HepG2 (cell line): ENCODE measurements around the gene TBX19. TPM values are rescaled to one million over a fixed set of nuclear protein-coding genes. Genes with fewer than 3 reads are reported as not detected.

Experiments
- ATAC-seq: fragments of 200-7000 bp; cut with Tn5 transposase; 3 replicates; pipeline ENCODE4 v1.9.1; 2020; ENCODE audit warnings: mild to moderate bottlenecking, moderate library complexity
- BruUV-seq: library from RNA; stranded (reverse); fragments of 400-500 nt; replicated peaks from 2 replicates; lab custom pipeline; 2021; lab: Mats Ljungman, UMichigan
- CTCF ChIA-PET: fragments of 300-600 bp; formaldehyde crosslinking; extraction: SDS; loops from one replicate; lab custom pipeline; 2021; ENCODE audit warnings: low total read pairs, inconsistent platforms, low intra/inter-chr PET ratio; lab: Yijun Ruan, JAX
- POLR2A ChIA-PET: fragments of 350-600 bp; sonication (Branson Sonifier 250); formaldehyde crosslinking; loops from one replicate; lab custom pipeline; 2020; ENCODE audit warnings: antibody characterized with exemption, inconsistent platforms; lab: Yijun Ruan, JAX
- DNase-seq: peaks from one replicate; pipeline ENCODE4 v3.0.0-alpha.2; 2015; ENCODE audit warnings: low spot score
- FAIRE-seq: peaks from 3 replicates; lab custom pipeline; 2011; peaks lifted over from hg19 to GRCh38; lab: Jason Lieb, UNC
- H2AFZ ChIP-seq: one replicate; pipeline ENCODE4 v1.6.1; 2011; ENCODE audit warnings: low read length, inconsistent platforms
- H3K27ac ChIP-seq: fragments of 300-600 bp; 3 replicates; pipeline ENCODE4 v1.8.0; 2011; ENCODE audit warnings: mixed run types, mild to moderate bottlenecking, mixed read lengths, low read length, inconsistent platforms; ENCODE audit not compliant: insufficient read depth; ENCODE audit errors: extremely low read length
- H3K27me3 ChIP-seq, 2 experiments: fragments of 200-600 bp in 1 of 2; 2 replicates in 1 of 2; 3 replicates in 1 of 2; pipeline versions ENCODE4 v1.6.0 to v1.8.0; 2011; ENCODE audit warnings: low read length in 2 of 2, mild to moderate bottlenecking in 2 of 2, moderate library complexity in 2 of 2, inconsistent platforms in 1 of 2; ENCODE audit not compliant: insufficient read depth in 2 of 2, control insufficient read depth in 1 of 2
- H3K36me3 ChIP-seq, 2 experiments: fragments of 200-600 bp in 1 of 2; replicated peaks in 1 of 2; 2 replicates in 1 of 2; 3 replicates in 1 of 2; pipeline versions ENCODE4 v1.5.1 to v1.8.0; 2011; ENCODE audit warnings: low read length in 2 of 2, inconsistent platforms in 1 of 2; ENCODE audit not compliant: insufficient read depth in 2 of 2, control insufficient read depth in 1 of 2
- H3K4me1 ChIP-seq: 2 replicates; pipeline ENCODE4 v1.5.1; 2012; ENCODE audit warnings: low read length, inconsistent platforms; ENCODE audit not compliant: insufficient read depth
- H3K4me2 ChIP-seq: 2 replicates; pipeline ENCODE4 v1.6.0; 2011; ENCODE audit warnings: low read depth, low read length, inconsistent platforms
- H3K4me3 ChIP-seq, 3 experiments: fragments of 200-600 bp in 1 of 3; sonication (generic), shearing (Covaris generic) in 1 of 3; replicated peaks in 1 of 3; 2 replicates each; pipeline ENCODE4 v1.5.1; 2011 to 2016; ENCODE audit warnings: low read length in 3 of 3, inconsistent platforms in 2 of 3, low read depth in 2 of 3, mild to moderate bottlenecking in 2 of 3, control low read depth in 1 of 3, mixed read lengths in 1 of 3; ENCODE audit not compliant: insufficient read depth in 1 of 3
- H3K79me2 ChIP-seq: one replicate; pipeline ENCODE4 v1.6.1; 2011; ENCODE audit warnings: low read length, inconsistent platforms; ENCODE audit not compliant: insufficient read depth
- H3K9ac ChIP-seq: 2 replicates; pipeline ENCODE4 v1.6.0; 2011; ENCODE audit warnings: mild to moderate bottlenecking, low read depth, low read length, inconsistent platforms; ENCODE audit not compliant: insufficient read depth
- H3K9me3 ChIP-seq: 2 replicates; pipeline ENCODE4 v1.5.1; 2012; ENCODE audit warnings: mild to moderate bottlenecking, low read length
- H4K20me1 ChIP-seq: 2 replicates; pipeline ENCODE4 v1.6.0; 2011; ENCODE audit warnings: inconsistent platforms, mild to moderate bottlenecking, low read length, moderate library complexity; ENCODE audit not compliant: insufficient read depth
- ATM ChIP-seq: fragments of 450-650 bp; IDR thresholded peaks from 2 replicates; pipeline ENCODE4 v1.7.1; 2017; ENCODE audit warnings: mild to moderate bottlenecking, borderline replicate concordance
- FOSL1 ChIP-seq: sonication (generic); formaldehyde crosslinking; IDR thresholded peaks from 2 replicates; pipeline ENCODE4 v1.9.0; 2021; ENCODE audit warnings: missing genetic modification reagents, borderline replicate concordance
- KDM4B ChIP-seq: sonication (generic); formaldehyde crosslinking; IDR thresholded peaks from 2 replicates; pipeline ENCODE4 v1.4.0; 2020; ENCODE audit warnings: missing genetic modification reagents
- MXI1 ChIP-seq: IDR thresholded peaks from 3 replicates; pipeline ENCODE4 v1.6.1; 2012; ENCODE audit warnings: low read depth, low read length, inconsistent platforms, borderline replicate concordance
- TBL1XR1 ChIP-seq: fragments of 150-350 bp; IDR thresholded peaks from 2 replicates; pipeline ENCODE4 v1.6.1; 2014; ENCODE audit warnings: borderline replicate concordance, low read length; ENCODE audit not compliant: partially characterized antibody
- ZBTB40 ChIP-seq, 2 experiments: fragments of 450-650 bp in 1 of 2; sonication (generic) in 1 of 2; formaldehyde crosslinking in 1 of 2; IDR thresholded peaks; 2 replicates each; pipeline versions ENCODE4 v1.6.1 to v1.8.0; 2016 to 2022; ENCODE audit warnings: antibody characterized with exemption in 1 of 2, mild to moderate bottlenecking in 1 of 2, missing genetic modification reagents in 1 of 2
- ZBTB7A ChIP-seq: sonication (generic); formaldehyde crosslinking; IDR thresholded peaks from 2 replicates; pipeline ENCODE4 v1.8.0; 2022; ENCODE audit warnings: mild to moderate bottlenecking, missing genetic modification reagents
- ZNF263 ChIP-seq: sonication (generic); formaldehyde crosslinking; IDR thresholded peaks from 2 replicates; pipeline ENCODE4 v1.4.0; 2020; ENCODE audit warnings: missing genetic modification reagents
- ZNF275 ChIP-seq: sonication (generic); formaldehyde crosslinking; IDR thresholded peaks from 2 replicates; pipeline ENCODE4 v1.8.0; 2022; ENCODE audit warnings: missing genetic modification reagents, mild to moderate bottlenecking, inconsistent platforms, borderline replicate concordance
- ZNF446 ChIP-seq: sonication (generic); formaldehyde crosslinking; IDR thresholded peaks from 2 replicates; pipeline ENCODE4 v1.5.0; 2020; ENCODE audit warnings: mild to moderate bottlenecking, missing genetic modification reagents
- ZNF543 ChIP-seq: sonication (generic); formaldehyde crosslinking; IDR thresholded peaks from 2 replicates; pipeline ENCODE4 v1.4.0; 2020; ENCODE audit warnings: mild to moderate bottlenecking, missing genetic modification reagents
- ZNF652 ChIP-seq: IDR thresholded peaks from 2 replicates; pipeline ENCODE4 v1.6.1; 2016; ENCODE audit warnings: low read depth, borderline replicate concordance
- ZNF83 ChIP-seq: sonication (generic); formaldehyde crosslinking; IDR thresholded peaks from 2 replicates; pipeline ENCODE4 v1.4.0; 2020; ENCODE audit warnings: missing genetic modification reagents, mild to moderate bottlenecking, borderline replicate concordance
- WGBS: methylation state at CpG from one replicate; pipeline ENCODE4 v1.1.6; 2017; ENCODE audit warnings: low lambda C conversion rate; 5-methylcytosine and 5-hydroxymethylcytosine counted together
- in situ Hi-C: cut with HindIII; loops from 2 replicates; pipeline ENCODE4 v1.10.0; 2017; ENCODE audit warnings: low pct_unique_long_range_greater_than_20kb; ENCODE audit not compliant: extremely low pct_ligation_motif_present
- intact Hi-C: fragments of 100-400 bp; cut with micrococcal nuclease; formaldehyde crosslinking; loops from one replicate; pipeline ENCODE4 v1.10.0; 2022; ENCODE audit not compliant: unreplicated experiment
- polyA plus RNA-seq, 8 experiments: library from polyadenylated mRNA; depleted of rRNA in 3 of 8; stranded (reverse) in 7 of 8; unstranded in 1 of 8; fragments of >200 nt; fragmentation: Illumina TruSeq in 4 of 8; extraction: Trizol in 4 of 8; gene quantifications; 2 replicates each; pipeline versions ENCODE4 v1.2.1 to v1.2.3, GENCODE V29; 2011 to 2016; ENCODE audit warnings: low read depth in 4 of 8, missing spikeins in 1 of 8, mixed read lengths in 1 of 8; ENCODE audit not compliant: insufficient read depth in 1 of 8
- total RNA-seq, 5 experiments: library from RNA; depleted of rRNA; stranded (reverse); fragments of >200 nt; fragmentation: Illumina TruSeq; extraction: Trizol; gene quantifications; 2 replicates each; pipeline ENCODE4 v1.2.3, GENCODE V29; 2016; ENCODE audit warnings: low read depth in 1 of 5
- TF ChIP-seq, protein P1 (sequence below): IDR thresholded peaks from 2 replicates; pipeline ENCODE4 v1.6.1; 2016; ENCODE audit warnings: control low read depth

TBX19 gene
- total and polyA plus RNA-seq, 2 of the 13 experiments (the other 11 are each of a cell fraction or from before 2014, with no cell fraction given) = 0.31 to 1.4 TPM

DNA sequence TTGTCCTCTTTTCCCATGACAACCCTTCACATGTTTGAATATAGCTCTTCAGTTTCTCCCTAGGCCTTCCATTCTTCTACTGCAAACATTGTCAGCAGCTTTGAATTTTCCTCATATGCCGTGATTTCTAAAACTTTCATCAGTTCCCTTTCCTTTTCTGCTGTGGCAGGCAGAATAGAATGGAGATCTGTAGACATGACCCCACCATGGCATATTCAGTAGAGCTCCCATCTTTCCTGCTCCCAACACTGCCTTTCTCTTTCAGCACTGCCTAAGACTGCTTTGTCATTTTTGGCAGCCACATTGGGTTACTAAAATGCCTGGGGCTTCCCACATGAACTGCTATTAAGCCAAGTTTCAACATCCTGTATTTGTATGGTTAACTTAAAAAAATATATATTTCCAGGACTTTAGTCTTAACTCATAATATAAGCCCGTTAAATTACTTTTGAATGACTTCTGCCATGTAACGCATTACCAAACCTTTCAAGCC lies 60.9 kb downstream of the TBX19 start:
- ChIA-PET CTCF (interaction anchor here (1.7 kb wide), 1 partner anchor 24 kb away, joined by 6 read pairs; no protein-coding TSS in a partner anchor), POLR2A (no interaction called here)
- Histone ChIP-seq H3K9me3 (no peaks in the 10 kb centered on the region), H3K4me1 (peaks cover 11% of the 10 kb centered on the region), H4K20me1 (no peaks in the 10 kb centered on the region), H3K79me2 (no peaks in the 10 kb centered on the region), H3K9ac (no peak overlapping the region), H3K27me3 (peaks cover 0 to 3% of the 10 kb centered on the region in 2 experiments; a peak in 2 of 5 replicates), H3K4me3 (no peak overlapping the region), H2AFZ (no peak overlapping the region), H3K36me3 (no peaks in the 10 kb centered on the region), H3K27ac (no peak overlapping the region), H3K4me2 (no peak overlapping the region)
- no peak for ATAC-seq
- 67% methylated on average over 3 of the region's 3 CpGs for WGBS
- in situ Hi-C loops = loop anchor here (10.0 kb wide), 1 partner anchor 243 kb away; no protein-coding TSS in a partner anchor
- no peak for FAIRE-seq
- no TSS peak for BruUV-seq
- intact Hi-C loops = no loop called here
- no peak for DNase-seq
- TF ChIP-seq ZBTB40 (IDR thresholded peaks at IDR 0.05) = no peak
- TF ChIP-seq ZBTB40 (CRISPR knock-in tag; IDR thresholded peaks at IDR 0.05) = no peak
- no peak for TF ChIP-seq ZNF275 (CRISPR knock-in tag)
- TF ChIP-seq KDM4B = no peak
- TF ChIP-seq ZNF263 = no peak
- no peak for TF ChIP-seq ZNF446 (CRISPR knock-in tag)
- no peak for TF ChIP-seq ZBTB7A
- TF ChIP-seq ZNF543 (CRISPR knock-in tag) = no peak
- no peak for TF ChIP-seq ZNF83 (CRISPR knock-in tag)
- no peak for TF ChIP-seq ATM
- TF ChIP-seq FOSL1 = no peak
- TF ChIP-seq, protein P1, sequence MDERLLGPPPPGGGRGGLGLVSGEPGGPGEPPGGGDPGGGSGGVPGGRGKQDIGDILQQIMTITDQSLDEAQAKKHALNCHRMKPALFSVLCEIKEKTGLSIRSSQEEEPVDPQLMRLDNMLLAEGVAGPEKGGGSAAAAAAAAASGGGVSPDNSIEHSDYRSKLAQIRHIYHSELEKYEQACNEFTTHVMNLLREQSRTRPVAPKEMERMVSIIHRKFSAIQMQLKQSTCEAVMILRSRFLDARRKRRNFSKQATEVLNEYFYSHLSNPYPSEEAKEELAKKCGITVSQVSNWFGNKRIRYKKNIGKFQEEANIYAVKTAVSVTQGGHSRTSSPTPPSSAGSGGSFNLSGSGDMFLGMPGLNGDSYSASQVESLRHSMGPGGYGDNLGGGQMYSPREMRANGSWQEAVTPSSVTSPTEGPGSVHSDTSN = no peak
- TF ChIP-seq MXI1 = no peak
- TF ChIP-seq TBL1XR1 = no peak
- no peak for TF ChIP-seq ZNF652 (CRISPR knock-in tag)
